H1 (cell line): ENCODE data around the gene UCMA. TPM values are rescaled to one million over a fixed set of nuclear protein-coding genes. Genes with fewer than 3 reads are reported as not detected.

ENCODE experiments used
- CTCF ChIA-PET: fragments of 300-600 bp; sonication (Branson Sonifier 250); formaldehyde crosslinking; loops from one replicate; lab custom pipeline; 2021; ENCODE audit not compliant: partially characterized antibody; lab: Charles Lee
- POLR2A ChIA-PET: fragments of 300-600 bp; sonication (Branson Sonifier 250); formaldehyde crosslinking; loops from one replicate; lab custom pipeline; 2021; ENCODE audit warnings: inconsistent platforms; ENCODE audit not compliant: partially characterized antibody; lab: Charles Lee
- DNase-seq, 2 experiments: peaks; one replicate each; pipeline versions ENCODE4 v3.0.0 to v3.0.0-alpha.2; 2010 to 2022; ENCODE audit warnings: low spot score in 2 of 2, low read depth in 1 of 2, mixed read lengths in 1 of 2
- FAIRE-seq: peaks from 2 replicates; lab custom pipeline; 2011; peaks lifted over from hg19 to GRCh38; lab: Jason Lieb, UNC
- H2AFZ ChIP-seq: 2 replicates; pipeline ENCODE4 v1.8.1; 2012; ENCODE audit warnings: low read length, inconsistent platforms
- H2AK5ac ChIP-seq: 2 replicates; pipeline ENCODE4 v1.6.1; 2013; ENCODE audit warnings: low read depth, low read length
- H2BK120ac ChIP-seq: replicated peaks from 2 replicates; pipeline ENCODE3; 2013; ENCODE audit warnings: low read depth, low read length, inconsistent platforms
- H2BK12ac ChIP-seq: 2 replicates; pipeline ENCODE4 v1.6.1; 2013; ENCODE audit warnings: low read depth, low read length
- H2BK15ac ChIP-seq: 2 replicates; pipeline ENCODE4 v1.6.1; 2013; ENCODE audit warnings: low read length
- H2BK20ac ChIP-seq: 2 replicates; pipeline ENCODE4 v1.6.1; 2013; ENCODE audit warnings: low read length
- H2BK5ac ChIP-seq: 2 replicates; pipeline ENCODE4 v1.6.1; 2013; ENCODE audit warnings: low read depth, low read length
- H3K14ac ChIP-seq: 2 replicates; pipeline ENCODE4 v1.6.1; 2013; ENCODE audit warnings: inconsistent platforms; ENCODE audit not compliant: insufficient read length
- H3K18ac ChIP-seq: 2 replicates; pipeline ENCODE4 v1.6.1; 2013; ENCODE audit warnings: low read length; ENCODE audit errors: extremely low read depth
- H3K23ac ChIP-seq: 2 replicates; pipeline ENCODE4 v1.6.1; 2013; ENCODE audit warnings: inconsistent platforms; ENCODE audit not compliant: insufficient read length
- H3K23me2 ChIP-seq: 2 replicates; pipeline ENCODE4 v1.6.1; 2013; ENCODE audit warnings: low read depth, low read length
- H3K27ac ChIP-seq: 2 replicates; pipeline ENCODE4 v1.6.1; 2011; ENCODE audit warnings: low read depth, low read length, inconsistent platforms
- H3K27me3 ChIP-seq, 4 experiments: replicated peaks in 1 of 4; 1 replicate in 1 of 4; 2 replicates in 3 of 4; pipeline versions ENCODE4 v1.6.1 to v1.8.1; 2011 to 2013; ENCODE audit warnings: low read length in 3 of 4, mild to moderate bottlenecking in 3 of 4, inconsistent platforms in 2 of 4, mixed read lengths in 2 of 4, moderate library complexity in 1 of 4; ENCODE audit not compliant: control insufficient read depth in 3 of 4, insufficient read depth in 3 of 4; ENCODE audit errors: extremely low read depth in 1 of 4
- H3K36me3 ChIP-seq, 4 experiments: 2 replicates each; pipeline versions ENCODE4 v1.6.1 to v1.8.1; 2011 to 2013; ENCODE audit warnings: mild to moderate bottlenecking in 4 of 4, low read length in 3 of 4, moderate library complexity in 2 of 4, control low read depth in 1 of 4, inconsistent platforms in 1 of 4; ENCODE audit not compliant: insufficient read depth in 4 of 4, control insufficient read depth in 2 of 4
- H3K4ac ChIP-seq: replicated peaks from 2 replicates; pipeline ENCODE3; 2013; ENCODE audit warnings: low read length, low read depth, mixed read lengths, inconsistent platforms; ENCODE audit not compliant: insufficient read length
- H3K4me1 ChIP-seq, 4 experiments: replicated peaks in 1 of 4; 1 replicate in 1 of 4; 2 replicates in 3 of 4; pipeline versions ENCODE4 v1.6.1 to v1.8.1; 2011 to 2013; ENCODE audit warnings: low read length in 3 of 4, inconsistent platforms in 2 of 4, mixed read lengths in 1 of 4; ENCODE audit not compliant: insufficient read depth in 4 of 4, control insufficient read depth in 3 of 4
- H3K4me2 ChIP-seq, 2 experiments: 2 replicates each; pipeline versions ENCODE4 v1.6.1 to v1.8.1; 2011 to 2013; ENCODE audit warnings: low read depth in 2 of 2, low read length in 2 of 2, control low read depth in 1 of 2, inconsistent platforms in 1 of 2, mild to moderate bottlenecking in 1 of 2; ENCODE audit not compliant: insufficient read depth in 1 of 2
- H3K4me3 ChIP-seq, 4 experiments: fragments of 200-600, 300-600 bp in 1 of 4; sonication (generic), shearing (Covaris generic), sonication (Bioruptor Twin) in 1 of 4; 2 replicates each; pipeline versions ENCODE4 v1.5.1 to v1.8.1; 2011 to 2016; ENCODE audit warnings: low read length in 4 of 4, low read depth in 3 of 4, control low read depth in 2 of 4, inconsistent platforms in 2 of 4, mild to moderate bottlenecking in 2 of 4, mixed read lengths in 1 of 4, moderate library complexity in 1 of 4; ENCODE audit not compliant: insufficient read depth in 2 of 4; ENCODE audit errors: extremely low read depth in 1 of 4
- H3K56ac ChIP-seq: replicated peaks from 2 replicates; pipeline ENCODE3; 2013; ENCODE audit warnings: low read depth, mild to moderate bottlenecking, mixed read lengths, low read length, inconsistent platforms; ENCODE audit not compliant: insufficient read length
- H3K79me1 ChIP-seq: 2 replicates; pipeline ENCODE4 v1.6.1; 2013; ENCODE audit warnings: low read depth, low read length, control low read depth
- H3K79me2 ChIP-seq, 2 experiments: 2 replicates each; pipeline versions ENCODE4 v1.6.1 to v1.8.1; 2012 to 2013; ENCODE audit warnings: low read length in 2 of 2, mild to moderate bottlenecking in 2 of 2, inconsistent platforms in 1 of 2; ENCODE audit not compliant: insufficient read depth in 2 of 2, control insufficient read depth in 1 of 2
- H3K9ac ChIP-seq, 4 experiments: replicated peaks in 1 of 4; 1 replicate in 1 of 4; 2 replicates in 3 of 4; pipeline versions ENCODE4 v1.6.1 to v1.8.1; 2011 to 2013; ENCODE audit warnings: low read depth in 3 of 4, low read length in 3 of 4, control low read depth in 2 of 4, mild to moderate bottlenecking in 2 of 4, moderate library complexity in 2 of 4, inconsistent platforms in 1 of 4; ENCODE audit errors: extremely low read depth in 1 of 4
- H3K9me3 ChIP-seq, 2 experiments: 2 replicates each; pipeline versions ENCODE4 v1.6.1 to v1.8.1; 2012 to 2013; ENCODE audit warnings: mild to moderate bottlenecking in 2 of 2, moderate library complexity in 2 of 2, control low read depth in 1 of 2, inconsistent platforms in 1 of 2, low read depth in 1 of 2, low read length in 1 of 2, mixed read lengths in 1 of 2; ENCODE audit not compliant: insufficient read depth in 2 of 2
- H4K20me1 ChIP-seq, 2 experiments: replicated peaks in 1 of 2; 2 replicates each; pipeline versions ENCODE3 to v1.8.1; 2011 to 2013; ENCODE audit warnings: inconsistent platforms in 2 of 2, low read length in 2 of 2, mild to moderate bottlenecking in 1 of 2; ENCODE audit not compliant: insufficient read depth in 2 of 2, control insufficient read depth in 1 of 2
- H4K5ac ChIP-seq: 2 replicates; pipeline ENCODE4 v1.6.1; 2013; ENCODE audit warnings: low read length, low read depth, mixed read lengths, inconsistent platforms; ENCODE audit not compliant: insufficient read length
- H4K8ac ChIP-seq: 2 replicates; pipeline ENCODE4 v1.8.0; 2013; ENCODE audit warnings: mild to moderate bottlenecking, moderate library complexity, low read length, inconsistent platforms; ENCODE audit not compliant: insufficient read depth; ENCODE audit errors: extremely low read depth
- H4K91ac ChIP-seq: replicated peaks from 2 replicates; pipeline ENCODE3; 2013; ENCODE audit warnings: low read length, mixed read lengths, inconsistent platforms; ENCODE audit not compliant: insufficient read length
- BRCA1 ChIP-seq: IDR thresholded peaks from 2 replicates; pipeline ENCODE4 v1.6.1; 2012; ENCODE audit warnings: low read depth, low read length, improper control_type of control experiment
- CTBP2 ChIP-seq: IDR thresholded peaks from 2 replicates; pipeline ENCODE4 v1.7.0; 2011; ENCODE audit warnings: borderline replicate concordance, mild to moderate bottlenecking, moderate library complexity, mixed read lengths, low read length; ENCODE audit not compliant: insufficient read depth, insufficient read length
- CTCF ChIP-seq, 3 experiments: IDR thresholded peaks; 1 replicate in 2 of 3; 2 replicates in 1 of 3; pipeline versions ENCODE4 v1.5.1 to v1.6.1; 2011; ENCODE audit warnings: low read length in 3 of 3, mild to moderate bottlenecking in 3 of 3, inconsistent platforms in 2 of 3, low read depth in 1 of 3, moderate library complexity in 1 of 3; ENCODE audit not compliant: insufficient read depth in 1 of 3; ENCODE audit errors: control extremely low read depth in 1 of 3
- EP300 ChIP-seq, 2 experiments: IDR thresholded peaks; 1 replicate in 1 of 2; 2 replicates in 1 of 2; pipeline ENCODE4 v1.6.1; 2011 to 2012; ENCODE audit warnings: low read depth in 2 of 2, low read length in 2 of 2, mild to moderate bottlenecking in 2 of 2, borderline replicate concordance in 1 of 2, inconsistent platforms in 1 of 2, moderate library complexity in 1 of 2
- HDAC2 ChIP-seq, 2 experiments: fragments of 300-600 bp in 1 of 2; sonication (generic) in 1 of 2; IDR thresholded peaks; 2 replicates each; pipeline ENCODE4 v1.6.1; 2011 to 2012; ENCODE audit warnings: low read depth in 2 of 2, low read length in 2 of 2, mild to moderate bottlenecking in 2 of 2, moderate library complexity in 2 of 2, borderline replicate concordance in 1 of 2, inconsistent platforms in 1 of 2
- POU5F1 ChIP-seq: IDR thresholded peaks from 2 replicates; pipeline ENCODE4 v1.6.1; 2011; ENCODE audit warnings: low read depth, mild to moderate bottlenecking, low read length, moderate library complexity
- RNF2 ChIP-seq: fragments of 200-900, 300-1000 bp; sonication (generic); IDR thresholded peaks from 2 replicates; pipeline ENCODE4 v1.7.1; 2016; ENCODE audit warnings: borderline replicate concordance, low read depth, mild to moderate bottlenecking, antibody characterized with exemption, low read length; ENCODE audit not compliant: poor library complexity, severe bottlenecking; ENCODE audit errors: missing control alignments
- WGBS, 2 experiments: shearing (Covaris generic) in 1 of 2; methylation state at CpG; one replicate each; pipeline versions ENCODE4 v1.1.6 to v1.1.7; 2013 to 2015; ENCODE audit warnings: low lambda C conversion rate in 2 of 2, mixed read lengths in 2 of 2, inconsistent platforms in 1 of 2, low coverage in 1 of 2, missing lambda C conversion rate in 1 of 2; ENCODE audit not compliant: insufficient replicate concordance in 2 of 2, insufficient coverage in 1 of 2, insufficient read length in 1 of 2; ENCODE audit errors: extremely low coverage in 1 of 2, missing lambda C conversion rate in 1 of 2; 5-methylcytosine and 5-hydroxymethylcytosine counted together
- polyA plus RNA-seq, 7 experiments: library from polyadenylated mRNA; depleted of rRNA in 3 of 7; stranded (reverse) in 5 of 7; unstranded in 2 of 7; fragments of >200 nt in 5 of 7; fragments of 200-250 nt in 2 of 7; gene quantifications; 1 replicate in 5 of 7; 2 replicates in 1 of 7; 4 replicates in 1 of 7; pipeline versions ENCODE4 v1.2.1 to v1.2.3, GENCODE V29; 2011 to 2013; ENCODE audit warnings: missing spikeins in 2 of 7, mixed read lengths in 2 of 7
- total RNA-seq: library from RNA; stranded (reverse); fragmentation: NEBNext Ultra II Directional; extraction: Animal tissue kit (Norgen Biotek cat#: 25700); gene quantifications from 2 replicates; pipeline ENCODE4 v1.2.1, GENCODE V29; 2021

UCMA gene
- total and polyA plus RNA-seq, 2 of the 8 experiments (the other 6 are each of a cell fraction or from before 2014, with no cell fraction given) = 1.2 to 4.6 TPM

- WGBS, 2 experiments = 89% methylated on average over 16 of the region's 16 CpGs; no CpG with 5 or more reads in 1 of the 2 experiments
- H3K9ac ChIP-seq = no peak overlapping the region
- no peak overlapping the region for H3K4me2 ChIP-seq
- H3K9me3 ChIP-seq = no peaks in the 10 kb centered on the region
- no peak overlapping the region for H2AK5ac ChIP-seq
- H3K79me1 ChIP-seq = no peaks in the 10 kb centered on the region
- no peak overlapping the region for H3K27ac ChIP-seq
- no peak overlapping the region for H3K56ac ChIP-seq
- H3K14ac ChIP-seq = no peak overlapping the region
- POLR2A ChIA-PET = interaction anchor here (0.6 to 1.6 kb wide), 3 partner anchors 8 to 104 kb away, joined by 3 to 4 read pairs (median 3); no protein-coding TSS in a partner anchor
- H4K91ac ChIP-seq = no peak overlapping the region
- H3K23ac ChIP-seq = no peak overlapping the region
- H3K4ac ChIP-seq = no peak overlapping the region
- H2BK20ac ChIP-seq = no peak overlapping the region
- H3K79me2 ChIP-seq = no peaks in the 10 kb centered on the region
- no peak overlapping the region for H2BK120ac ChIP-seq
- H4K8ac ChIP-seq = no peak overlapping the region
- H4K5ac ChIP-seq = no peak overlapping the region
- peaks cover 0 to 10% (median 6%) of the 10 kb centered on the region in 4 experiments; a peak in 6 of 7 replicates for H3K4me1 ChIP-seq
- FAIRE-seq (no peak), DNase-seq (no peak)
- no peak overlapping the region for H2AFZ ChIP-seq
- H2BK12ac ChIP-seq = no peak overlapping the region
- H3K4me3 ChIP-seq = no peak overlapping the region
- H3K23me2 ChIP-seq = peaks cover 2% of the 10 kb centered on the region; the same call in 1 of the 2 replicates
- H3K27me3 ChIP-seq = no peaks in the 10 kb centered on the region
- no peak overlapping the region for H2BK5ac ChIP-seq
- H3K18ac ChIP-seq = no peak overlapping the region
- H2BK15ac ChIP-seq = no peak overlapping the region
- CTCF ChIA-PET = interaction anchor here (0.7 to 1.8 kb wide), 6 partner anchors 9 to 82 kb away, joined by 3 to 6 read pairs (median 3); no protein-coding TSS in a partner anchor
- H3K36me3 ChIP-seq = no peaks in the 10 kb centered on the region
- no peaks in the 10 kb centered on the region for H4K20me1 ChIP-seq
- TF ChIP-seq RNF2 (no peak), EP300 (IDR thresholded peaks at IDR 0.05; ENCODE audit: borderline replicate concordance in 1 of 2, low read depth in 2 of 2, low read length in 2 of 2) (no peak), CTBP2 (no peak), CTCF (IDR thresholded peaks at IDR 0.05; ENCODE audit: control extremely low read depth in 1 of 3, insufficient read depth in 1 of 3, low read depth in 1 of 3, low read length in 3 of 3) (no peak), BRCA1 (no peak), POU5F1 (no peak), HDAC2 (IDR thresholded peaks at IDR 0.05; ENCODE audit: borderline replicate concordance in 1 of 2, low read depth in 2 of 2, low read length in 2 of 2) (no peak)
Observed at GRCh38 chr10:13238271-13239077, 4.3 kb upstream of the UCMA start.
